ENCODE data around the gene STK36.

The STK36 gene

DNA sequence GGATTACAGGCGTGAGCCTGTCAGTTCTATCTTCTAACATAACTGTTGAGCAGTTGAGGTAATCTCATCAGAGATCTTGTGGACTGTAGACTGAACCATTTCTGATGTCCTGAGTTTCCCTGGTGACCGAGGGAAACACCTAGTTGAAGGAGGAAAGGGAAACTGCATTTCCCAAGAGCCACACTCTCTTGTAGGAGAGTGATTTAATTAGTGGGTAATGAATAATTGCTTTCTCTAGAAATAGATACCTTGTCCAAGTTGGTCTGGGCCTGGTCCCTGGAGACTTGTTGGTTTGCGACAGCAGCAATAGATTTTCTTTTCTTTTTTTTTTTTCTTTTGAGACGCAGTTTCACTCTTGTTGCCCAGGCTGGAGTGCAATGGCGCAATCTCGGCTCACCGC is 46.2 kb downstream of the STK36 start:
- in situ Hi-C loops (cut with HindIII; ENCODE audit: low sequenced_read_pairs), result no loop called here

DNA sequence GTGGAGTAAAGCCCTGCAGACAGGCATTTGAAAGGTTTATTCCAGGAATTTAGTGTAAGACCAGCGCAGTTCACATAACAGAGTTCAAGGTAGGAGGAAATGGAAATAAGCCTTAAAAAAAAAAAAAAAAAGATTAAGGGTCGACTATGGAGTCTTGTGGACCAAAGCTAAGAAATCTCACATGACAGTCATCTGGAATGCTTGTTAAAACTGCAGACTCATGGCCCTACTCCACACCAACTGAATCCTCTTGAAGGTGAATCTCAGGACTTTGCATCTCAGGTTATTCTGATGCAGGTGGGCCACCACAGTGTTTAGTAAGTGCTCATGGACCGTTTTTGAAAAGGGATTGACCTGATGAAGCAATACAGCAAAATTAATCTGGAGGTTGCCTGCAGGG is 47.6 kb downstream of the STK36 start:
- in situ Hi-C loops (cut with HindIII; ENCODE audit: low sequenced_read_pairs), result no loop called here

DNA sequence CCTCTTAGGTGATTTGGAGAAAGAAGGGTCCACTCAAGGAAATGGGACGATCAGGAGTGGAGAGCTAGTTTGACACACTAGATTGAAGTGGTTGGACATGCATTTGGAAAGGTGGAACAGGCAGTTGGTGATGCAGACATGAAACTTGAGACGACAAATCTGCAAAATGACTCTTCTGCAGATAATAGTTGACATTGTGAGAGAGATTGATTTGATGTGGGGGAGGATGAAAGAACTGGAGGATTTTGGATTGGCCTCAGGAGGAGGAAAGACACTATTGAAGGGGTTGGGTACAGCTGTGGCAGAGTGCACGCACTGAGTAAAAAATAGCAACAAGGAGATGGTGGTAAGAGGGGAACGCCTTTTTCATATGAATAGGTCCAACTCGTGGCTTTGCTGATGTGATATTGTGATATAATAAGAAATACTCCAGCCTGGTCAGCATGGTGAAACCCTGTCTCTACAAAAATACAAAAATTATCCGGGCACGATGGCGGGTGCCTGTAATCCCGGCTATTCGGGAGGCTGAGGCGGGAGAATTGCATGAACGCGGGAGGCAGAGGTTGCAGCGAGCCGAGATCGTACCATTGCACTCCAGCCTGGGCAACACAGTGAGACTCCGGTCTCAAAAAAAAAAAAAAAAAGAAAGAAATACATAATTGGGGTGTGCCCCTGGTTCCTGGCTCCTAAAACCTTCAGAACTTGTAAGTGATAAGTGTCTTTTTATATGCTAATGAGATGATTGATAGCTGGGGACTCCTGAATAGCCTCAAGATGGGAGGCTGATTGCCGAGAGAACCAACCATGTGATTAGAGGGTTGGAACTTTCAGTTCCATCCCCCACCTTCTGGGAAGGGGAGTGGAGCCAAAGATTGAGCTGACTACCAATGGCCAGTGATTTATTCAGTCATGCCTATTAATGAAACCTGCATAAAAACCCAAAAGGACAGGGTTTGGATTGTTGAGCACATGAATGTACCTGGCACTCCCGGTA is 48.5 kb downstream of the STK36 start:
- in situ Hi-C loops (cut with HindIII; ENCODE audit: low sequenced_read_pairs), result no loop called here

DNA sequence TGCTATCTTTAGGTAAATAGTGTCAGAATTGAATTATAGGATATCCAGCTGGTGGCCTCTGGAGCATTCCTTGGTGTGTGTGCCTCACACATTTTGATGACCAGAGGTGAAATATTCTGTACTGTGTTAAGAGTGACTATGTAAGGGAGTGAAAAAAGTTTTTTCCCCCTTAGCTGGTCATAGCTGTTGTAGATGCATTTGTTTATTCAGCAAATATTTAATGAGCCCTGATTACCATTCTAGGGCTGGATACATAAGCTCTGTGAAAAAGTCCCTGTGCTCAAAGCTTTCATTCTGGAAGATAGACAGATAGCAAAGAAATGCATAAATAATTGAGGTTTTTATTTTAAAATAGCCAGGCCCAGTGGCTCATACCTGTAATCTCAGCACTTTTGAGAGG is 49.6 kb downstream of the STK36 start:
- in situ Hi-C loops (cut with HindIII; ENCODE audit: low sequenced_read_pairs), result no loop called here

DNA sequence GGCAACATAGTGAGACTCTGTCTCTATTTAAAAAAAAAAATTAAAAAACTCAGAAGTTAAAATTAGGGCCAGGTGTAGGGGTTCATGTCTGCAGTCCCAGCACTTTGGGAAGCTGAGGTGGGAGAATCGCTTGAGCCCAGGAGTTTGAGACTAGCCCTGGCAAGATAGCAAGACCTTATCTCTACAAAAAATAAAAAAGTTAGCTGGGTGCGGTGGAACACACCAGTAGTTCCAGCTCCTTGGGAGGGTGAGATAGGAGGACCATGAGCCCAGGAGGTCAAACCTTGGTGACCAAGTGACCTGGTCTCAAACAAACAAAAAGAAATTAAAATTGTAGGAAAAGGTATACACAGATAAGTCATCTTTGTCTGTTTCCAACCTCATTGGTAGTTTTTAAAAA is 50.0 kb downstream of the STK36 start:
- in situ Hi-C loops (cut with HindIII; ENCODE audit: low sequenced_read_pairs), result no loop called here

DNA sequence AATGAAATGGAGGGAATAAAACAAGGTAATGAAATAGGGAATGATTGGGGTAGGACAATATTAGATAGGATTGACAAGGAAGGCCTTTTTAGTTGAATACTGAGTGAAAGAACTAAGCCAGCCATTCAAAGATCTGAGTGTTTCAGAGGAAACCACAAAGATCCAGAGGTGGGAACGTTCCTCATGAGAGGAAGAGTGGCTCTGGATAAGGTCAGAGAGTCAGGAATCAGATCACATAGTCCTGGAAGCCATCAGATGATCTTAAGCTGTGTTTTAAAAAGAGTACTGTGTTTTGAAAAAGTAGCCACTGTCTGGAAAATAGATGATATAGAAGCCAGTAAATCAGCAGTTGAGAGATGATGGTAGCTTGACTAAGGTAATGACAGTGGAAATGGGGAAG is 50.5 kb downstream of the STK36 start:
- in situ Hi-C loops (cut with HindIII; ENCODE audit: low sequenced_read_pairs), result no loop called here

DNA sequence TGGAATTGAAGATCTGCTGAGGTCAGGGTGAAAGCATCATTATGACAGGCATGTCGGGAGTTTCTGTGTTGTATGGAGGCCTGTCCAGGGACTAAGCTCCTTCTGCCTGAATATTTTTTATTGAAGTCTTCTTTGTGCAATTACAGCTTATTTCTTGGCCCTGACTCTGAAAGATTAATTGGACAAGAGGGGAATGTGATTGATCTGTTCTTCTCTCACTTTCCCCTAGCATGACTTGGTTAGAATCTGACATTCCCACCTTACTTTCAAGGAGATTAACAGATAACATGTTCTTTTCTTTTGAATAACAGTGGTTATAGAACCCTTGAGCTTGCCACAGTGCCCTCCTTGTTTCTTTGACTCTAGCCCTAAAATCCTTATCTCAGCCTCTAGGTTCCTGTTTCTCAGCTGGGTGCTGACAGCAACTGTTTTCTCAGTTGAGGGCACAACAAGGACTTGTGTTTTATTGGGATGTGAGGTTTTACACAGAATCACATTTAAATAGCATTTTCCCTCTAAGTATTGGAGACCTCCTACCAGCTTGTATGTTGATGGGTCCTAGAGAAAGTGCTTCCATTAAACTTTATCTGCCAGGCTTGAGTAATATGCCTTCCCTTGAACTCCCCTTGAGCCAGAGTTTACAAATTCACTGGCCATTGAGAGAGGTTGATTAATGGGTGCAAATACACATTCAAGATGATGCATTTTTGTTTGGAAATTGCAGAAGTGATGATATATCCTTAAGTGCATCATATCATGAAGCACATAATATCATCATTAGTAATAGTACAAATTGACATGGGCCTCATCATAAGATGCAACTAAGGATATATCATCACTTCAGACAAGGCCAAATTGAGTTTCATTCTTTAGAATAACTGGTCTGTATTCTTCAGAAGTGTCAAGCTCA is 51.2 kb downstream of the STK36 start:
- in situ Hi-C loops (cut with HindIII; ENCODE audit: low sequenced_read_pairs), result no loop called here

DNA sequence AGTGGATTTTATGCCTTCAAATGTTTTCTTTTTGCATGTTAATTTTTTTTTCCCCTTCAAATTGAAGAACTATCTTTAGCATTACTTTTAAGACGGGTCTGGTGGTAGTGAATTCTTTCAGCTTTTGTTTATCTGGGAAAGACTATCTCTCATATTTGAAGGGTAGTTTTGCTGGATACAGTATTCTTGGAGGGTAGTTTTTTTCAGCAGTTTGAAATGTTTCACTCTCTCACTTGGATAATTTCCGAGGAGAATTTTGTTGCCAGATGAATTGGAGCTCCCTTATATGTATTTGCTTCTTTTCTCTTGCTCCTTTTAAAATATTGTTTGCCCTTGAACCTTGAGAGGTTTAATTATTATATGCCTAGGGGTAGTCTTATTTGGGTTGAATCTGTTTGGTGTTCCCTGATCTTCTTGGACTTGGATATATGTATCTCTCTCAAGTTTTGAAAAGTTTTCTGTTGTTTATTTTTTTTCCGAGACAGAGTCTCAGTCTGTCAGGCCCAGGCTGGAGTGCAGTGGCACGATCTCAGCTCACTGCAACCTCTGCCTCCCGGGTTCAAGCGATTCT is 54.2 kb downstream of the STK36 start:
- in situ Hi-C loops (cut with HindIII; ENCODE audit: low sequenced_read_pairs), result no loop called here

DNA sequence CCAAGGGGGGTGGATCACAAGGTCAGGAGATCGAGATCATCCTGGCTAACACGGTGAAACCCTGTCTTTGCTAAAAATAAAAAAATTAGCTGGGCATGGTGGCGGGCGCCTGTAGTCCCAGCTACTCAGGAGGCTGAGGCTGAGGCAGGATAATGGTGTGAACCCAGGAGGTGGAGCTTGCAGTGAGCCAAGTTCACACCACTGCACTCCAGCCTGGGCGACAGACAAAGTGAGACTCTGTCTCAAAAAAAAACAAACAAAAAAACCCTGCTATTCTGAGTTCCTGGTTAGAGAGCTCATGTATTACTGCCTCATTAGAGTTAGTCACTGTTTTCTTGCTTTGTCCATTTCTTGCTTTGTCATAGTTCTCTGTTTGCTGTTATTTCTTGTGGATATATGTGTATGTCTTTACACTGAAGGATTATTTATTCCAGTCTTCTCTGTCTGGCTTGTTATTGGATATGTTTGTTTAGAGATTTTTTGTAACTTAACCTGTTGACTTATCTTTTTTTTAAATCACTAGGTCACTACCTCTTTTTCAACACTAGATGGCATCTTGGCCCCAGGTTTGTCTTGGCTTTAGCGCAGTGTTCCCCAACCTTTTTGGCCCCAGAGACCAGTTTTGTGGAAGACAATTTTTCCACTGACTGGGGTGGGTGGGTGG is 55.7 kb downstream of the STK36 start:
- in situ Hi-C loops (cut with HindIII; ENCODE audit: low sequenced_read_pairs), result no loop called here

DNA sequence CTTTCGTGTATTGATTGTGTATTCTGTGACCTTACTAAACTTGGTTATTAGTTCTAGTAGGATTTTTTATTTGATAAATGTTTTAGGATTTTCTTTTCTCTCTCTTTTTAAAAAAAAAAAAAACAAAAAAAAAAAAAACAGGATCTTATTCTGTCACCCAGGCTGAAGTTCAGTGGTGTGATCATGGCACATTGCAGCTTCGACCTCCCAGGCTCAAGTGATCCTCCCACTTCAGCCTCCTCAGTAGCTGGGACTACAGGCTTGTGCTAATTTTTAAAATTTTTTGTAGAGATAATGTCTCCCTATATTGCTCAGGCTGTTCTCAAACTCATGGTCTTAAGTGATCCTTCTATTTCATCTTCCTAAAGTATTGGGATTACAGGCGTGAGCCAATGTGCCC is 57.8 kb downstream of the STK36 start:
- in situ Hi-C loops (cut with HindIII; ENCODE audit: low sequenced_read_pairs), result no loop called here

DNA sequence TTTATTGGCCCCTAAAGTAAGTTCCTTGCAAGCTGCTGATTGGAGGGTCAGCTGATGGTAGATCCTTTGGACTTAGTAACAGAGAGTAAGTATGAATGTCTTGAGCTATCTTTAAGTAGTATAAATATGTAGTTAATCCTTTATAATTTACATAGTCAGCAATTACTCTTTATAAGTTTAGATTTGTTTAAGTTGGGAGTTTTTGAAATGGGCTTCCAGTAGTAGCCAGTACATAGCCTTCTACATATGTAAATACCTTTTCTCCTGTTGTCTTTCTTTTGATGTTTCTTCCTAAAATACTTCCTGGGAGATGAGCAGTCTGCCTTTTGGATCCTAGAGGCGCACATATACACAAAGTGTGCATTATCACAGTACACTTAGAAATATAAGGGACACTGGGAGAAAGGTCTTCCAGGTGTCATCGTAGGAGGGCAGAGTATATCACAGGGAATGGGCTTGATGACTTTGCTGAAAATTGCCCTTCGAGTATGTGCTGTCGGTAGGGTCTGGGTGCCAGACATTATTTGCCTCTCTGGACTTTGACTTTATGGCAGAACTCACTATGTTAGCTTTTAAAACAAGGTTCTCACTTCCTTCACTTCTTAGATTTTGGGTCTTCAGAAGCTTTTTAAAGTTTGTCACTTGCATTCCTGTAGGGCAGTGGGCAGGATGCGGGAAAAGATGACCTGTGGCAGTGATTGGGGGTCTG is 60.3 kb downstream of the STK36 start:
- in situ Hi-C loops (cut with HindIII; ENCODE audit: low sequenced_read_pairs), result no loop called here

DNA sequence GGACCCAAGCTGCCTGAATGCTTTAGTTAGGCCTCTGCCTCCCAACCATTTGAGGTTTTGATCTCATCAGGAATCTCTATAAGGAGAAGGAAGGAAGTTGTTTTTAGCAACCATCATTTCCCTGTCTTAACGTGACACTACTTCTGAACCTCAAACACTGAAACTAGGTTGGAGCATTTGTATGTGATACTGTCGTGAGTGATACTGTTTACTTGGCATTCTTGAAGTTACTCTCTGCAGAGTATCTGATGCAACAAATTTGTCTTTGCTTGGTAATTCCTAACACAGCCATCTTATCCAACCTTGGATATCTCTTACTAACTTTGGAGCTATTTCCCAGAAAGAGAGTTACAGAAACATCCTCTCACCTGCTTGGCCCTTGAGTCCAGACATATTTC is 60.9 kb downstream of the STK36 start:
- in situ Hi-C loops (cut with HindIII; ENCODE audit: low sequenced_read_pairs), result no loop called here

DNA sequence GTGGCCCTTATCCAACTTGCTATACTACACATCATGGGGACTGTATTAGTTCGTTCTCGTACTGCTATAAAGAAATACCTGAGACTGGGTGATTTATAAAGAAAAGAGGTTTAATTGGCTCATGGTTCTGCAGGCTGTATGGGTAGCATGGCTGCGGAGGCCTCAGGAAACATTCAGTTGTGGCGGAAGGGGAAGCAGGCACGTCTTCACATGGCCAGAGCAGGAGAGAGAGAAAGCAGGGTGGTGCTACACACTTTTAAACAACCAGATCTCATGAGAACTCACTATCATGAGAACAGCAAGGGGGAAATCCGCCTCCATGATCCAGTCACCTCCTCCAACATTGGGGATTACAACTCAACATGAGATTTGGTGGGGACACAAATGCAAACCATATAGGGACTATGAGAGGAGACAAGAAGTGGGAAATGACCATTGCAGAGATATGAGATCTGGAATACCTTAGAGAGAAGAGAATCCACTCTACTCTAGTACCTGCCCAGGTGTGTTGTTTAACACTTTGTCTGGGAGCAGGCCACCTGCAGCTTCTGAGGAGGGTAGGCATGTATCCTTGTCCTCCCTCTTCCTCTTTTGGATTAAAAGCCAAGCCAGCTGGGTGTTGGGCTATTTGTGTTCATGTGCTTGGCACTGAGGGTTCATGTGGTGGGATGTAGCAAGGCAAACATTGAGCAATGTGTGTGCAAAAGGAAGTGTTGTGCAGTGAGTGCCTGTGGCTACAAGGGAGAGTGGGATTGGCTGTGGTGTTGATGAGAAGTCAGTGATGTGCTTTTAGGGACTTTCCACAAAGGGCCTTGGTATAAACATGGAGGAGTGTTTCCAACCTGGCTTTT is 61.5 kb downstream of the STK36 start:
- in situ Hi-C loops (cut with HindIII; ENCODE audit: low sequenced_read_pairs), result no loop called here

DNA sequence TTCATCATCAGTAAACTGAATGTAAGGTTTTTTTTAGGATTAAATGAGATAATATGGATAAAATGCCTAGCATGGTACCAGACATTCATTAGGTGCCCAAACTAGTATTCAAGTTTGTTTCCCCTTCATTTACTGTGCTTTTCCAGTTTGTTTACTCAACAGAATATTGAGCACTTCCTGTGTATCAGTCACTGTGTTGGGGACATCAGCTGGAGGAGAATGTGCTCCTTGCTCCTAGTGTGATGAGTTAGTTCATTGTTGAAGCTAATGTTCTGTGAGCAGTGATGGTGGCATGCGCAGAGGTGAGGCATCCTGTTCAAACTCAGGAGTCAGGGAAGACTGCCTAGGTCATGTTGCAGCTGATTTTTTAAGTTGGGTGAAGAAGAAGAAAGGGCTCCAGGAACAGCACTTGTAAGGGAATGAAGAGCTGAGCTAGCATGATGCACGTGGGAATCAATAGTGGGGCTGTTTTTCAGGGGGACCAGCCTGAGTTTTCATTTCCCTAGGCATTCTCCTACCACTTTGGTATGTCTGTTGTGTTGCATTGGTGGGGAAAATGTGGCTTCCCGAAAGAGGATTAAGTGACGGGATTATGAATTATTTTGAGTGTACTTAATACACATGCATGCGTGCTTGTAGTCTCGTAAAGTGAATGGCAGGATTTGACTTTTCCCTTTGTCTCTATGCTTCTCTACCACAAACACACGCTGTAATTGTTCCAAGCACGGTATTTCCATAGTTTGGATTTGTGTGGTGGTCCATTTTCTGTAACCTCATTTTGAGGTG is 62.5 kb downstream of the STK36 start:
- in situ Hi-C loops (cut with HindIII; ENCODE audit: low sequenced_read_pairs), result no loop called here

DNA sequence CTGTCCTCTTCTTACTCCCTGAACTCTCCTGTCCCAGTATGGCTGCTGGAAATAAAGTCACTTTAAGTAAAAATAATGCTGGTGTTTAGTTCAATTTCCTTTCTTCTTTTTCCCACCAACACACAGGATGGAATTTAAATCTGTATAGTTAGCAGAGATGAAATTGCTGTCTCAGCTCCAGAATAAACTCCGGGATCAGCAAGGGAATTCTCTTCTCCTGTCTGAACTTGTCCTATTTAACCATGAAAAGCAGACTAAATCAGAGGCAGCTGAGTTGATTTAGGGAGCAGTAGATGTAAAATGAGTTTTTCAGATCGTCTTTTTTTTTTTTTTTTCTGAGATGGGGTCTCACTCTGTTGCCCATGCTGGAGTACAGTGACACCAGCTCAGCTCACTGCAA is 64.6 kb downstream of the STK36 start:
- in situ Hi-C loops (cut with HindIII; ENCODE audit: low sequenced_read_pairs), result no loop called here

DNA sequence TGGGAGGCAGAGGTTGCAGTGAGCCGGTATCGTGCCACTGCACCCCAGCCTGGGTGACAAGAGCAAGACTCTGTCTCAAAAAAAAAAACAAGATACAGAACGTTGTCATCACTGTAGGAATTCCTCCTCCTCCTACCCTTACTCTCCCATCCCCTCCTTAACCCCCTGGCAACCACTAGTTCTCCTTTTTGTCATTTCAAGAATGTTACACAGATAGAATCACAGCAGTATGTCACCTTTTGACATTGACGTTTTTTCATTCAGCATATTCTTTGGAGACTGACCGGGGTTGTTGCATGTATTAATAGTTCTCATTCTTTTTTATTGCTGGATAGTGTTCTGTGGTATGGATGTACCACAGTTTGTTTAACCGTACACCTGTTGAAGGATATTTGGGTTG is 71.2 kb downstream of the STK36 start:
- in situ Hi-C loops (cut with HindIII; ENCODE audit: low sequenced_read_pairs), result no loop called here

DNA sequence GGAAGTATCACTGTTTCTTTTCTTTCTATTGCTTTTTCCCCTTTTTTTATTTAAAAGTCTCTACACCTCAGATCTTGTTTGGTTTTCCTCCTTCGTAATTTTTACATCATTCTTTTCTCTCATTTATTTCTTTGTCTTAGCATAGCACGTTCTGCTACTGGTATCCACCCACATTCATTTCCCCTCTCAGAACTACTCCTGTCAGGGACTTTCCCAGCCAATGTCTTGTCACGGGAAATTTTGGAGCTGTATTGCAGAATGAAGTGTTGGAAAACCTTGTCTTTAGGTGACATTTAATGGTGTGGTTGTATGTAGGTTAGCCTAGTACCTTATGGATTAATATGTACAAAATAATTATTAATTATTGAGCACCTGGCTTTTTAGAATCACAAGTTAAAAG is 72.7 kb downstream of the STK36 start:
- in situ Hi-C loops (cut with HindIII; ENCODE audit: low sequenced_read_pairs), result no loop called here

DNA sequence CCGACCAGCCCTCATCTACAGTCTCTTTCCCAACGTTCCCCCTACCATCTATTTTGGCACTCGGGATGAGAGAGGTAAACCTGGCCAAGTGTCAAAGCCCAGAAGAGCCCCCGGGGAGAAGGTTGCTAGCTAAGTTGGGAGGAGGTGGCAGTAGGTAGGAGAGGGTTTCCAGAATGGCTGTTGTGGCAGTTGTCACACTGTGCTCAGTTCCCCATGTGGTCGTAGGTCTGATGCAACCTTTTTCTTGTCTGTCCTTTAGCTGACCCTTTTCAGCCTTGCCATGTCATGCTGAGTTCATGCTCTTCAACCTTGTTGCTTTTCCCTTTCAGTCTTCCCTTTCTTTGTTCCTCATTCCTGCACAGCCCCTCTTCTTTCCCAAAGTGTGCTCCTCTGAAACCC is 73.3 kb downstream of the STK36 start:
- in situ Hi-C loops (cut with HindIII; ENCODE audit: low sequenced_read_pairs), result no loop called here

Measured in DLD1 (cell line).